ENCODE results near the gene BTBD9. TPM values are rescaled to one million over a fixed set of nuclear protein-coding genes. Genes with fewer than 3 reads are reported as not detected.

BTBD9 gene
- total and polyA plus RNA-seq, 2 donors (not counting 3 experiments of a cell fraction or from before 2014, with no cell fraction given) = 4.9 to 15.0 TPM

DNA sequence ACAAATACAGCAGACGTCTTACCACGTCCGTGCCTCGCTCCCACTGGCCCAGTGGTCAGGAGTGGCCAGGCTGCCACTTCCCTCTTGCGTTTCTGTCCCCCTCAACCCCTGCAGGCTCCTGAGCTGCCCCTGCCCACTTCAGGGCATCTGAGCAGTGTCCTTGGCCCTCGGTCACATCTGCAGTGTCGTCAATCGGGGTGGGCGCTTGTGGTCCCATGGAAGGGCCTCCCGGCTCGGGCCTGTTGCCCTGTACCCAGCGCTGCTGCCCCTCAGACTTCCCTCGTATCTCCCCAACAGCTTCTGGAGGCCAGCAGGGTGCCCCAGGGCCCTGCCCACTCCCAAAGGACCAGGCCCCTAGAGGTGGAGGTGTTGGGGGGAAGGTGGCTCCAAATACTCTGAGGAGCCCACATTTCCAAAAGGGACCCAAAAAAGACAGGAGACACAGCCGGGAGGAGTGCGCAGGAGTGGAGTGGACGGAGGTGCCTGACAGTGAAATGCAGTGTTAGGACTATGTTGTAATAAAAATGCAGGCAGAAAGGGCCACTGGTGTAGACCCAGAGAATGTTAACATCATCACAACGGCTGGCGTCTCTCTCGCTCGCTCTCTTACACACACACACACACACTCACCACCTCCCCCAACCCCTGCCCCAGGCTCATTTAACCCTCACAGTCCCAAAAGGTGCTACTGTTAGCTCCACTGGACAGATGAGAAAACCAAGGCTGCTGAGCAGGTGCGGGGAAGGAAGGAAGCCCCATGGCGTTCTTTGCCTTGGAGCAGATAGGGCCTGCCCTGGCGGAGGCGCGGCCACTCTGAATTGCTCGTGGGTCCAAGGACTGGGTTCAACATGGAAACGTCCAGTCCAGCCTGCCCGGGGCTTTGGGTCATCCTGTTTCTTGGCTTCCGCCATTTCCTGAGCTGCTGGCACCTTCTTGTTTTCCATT is 476.3 kb downstream of the BTBD9 start:
- Histone ChIP-seq H3K79me2 (ENCODE audit: control insufficient read depth, insufficient read depth, low read length) (no peaks in the 10 kb centered on the region), H3K27ac (ENCODE audit: insufficient read depth, low read depth, low read length) (no peak overlapping the region), H3K4me1 (ENCODE audit: control insufficient read depth, extremely low read depth, insufficient read depth, low read length) (no peaks in the 10 kb centered on the region), H3K36me3 (ENCODE audit: control insufficient read depth in 2 of 2, extremely low read depth in 1 of 2, insufficient read depth in 2 of 2, low read length in 2 of 2) (no peaks in the 10 kb centered on the region), H3K9me1 (replicated peaks; ENCODE audit: control insufficient read depth, extremely low read depth, insufficient read depth, low read length) (no peaks in the 10 kb centered on the region), H3K4me3 (replicated peaks in 1 of 3; ENCODE audit: insufficient read depth in 1 of 3, low read depth in 1 of 3, low read length in 3 of 3) (no peak overlapping the region), H3K9ac (replicated peaks; ENCODE audit: extremely low read depth, insufficient read depth, low read length) (no peak overlapping the region), H3K27me3 (ENCODE audit: control insufficient read depth in 2 of 2, insufficient read depth in 2 of 2, low read length in 2 of 2) (no peaks in the 10 kb centered on the region), H3K9me3 (replicated peaks; ENCODE audit: control insufficient read depth, insufficient read depth, low read length) (no peaks in the 10 kb centered on the region), H4K20me1 (replicated peaks; ENCODE audit: control insufficient read depth, extremely low read depth, insufficient read depth, low read length) (no peaks in the 10 kb centered on the region), H2AFZ (ENCODE audit: low read depth, low read length) (no peak overlapping the region), H3K4me2 (ENCODE audit: insufficient read depth, low read length) (no peak overlapping the region)
- no peak for FAIRE-seq
- no peak for DNase-seq (ENCODE audit: low read depth, low spot score)
- intact Hi-C loops (cut with micrococcal nuclease) (no loop called here), dilution Hi-C loops (cut with MboI; ENCODE audit: extremely low pct_ligation_motif_present, low sequenced_read_pairs) (no loop called here)
- no peak for TF ChIP-seq MYC (IDR thresholded peaks at IDR 0.05; ENCODE audit: low read depth, low read length)
- TF ChIP-seq, protein P1, sequence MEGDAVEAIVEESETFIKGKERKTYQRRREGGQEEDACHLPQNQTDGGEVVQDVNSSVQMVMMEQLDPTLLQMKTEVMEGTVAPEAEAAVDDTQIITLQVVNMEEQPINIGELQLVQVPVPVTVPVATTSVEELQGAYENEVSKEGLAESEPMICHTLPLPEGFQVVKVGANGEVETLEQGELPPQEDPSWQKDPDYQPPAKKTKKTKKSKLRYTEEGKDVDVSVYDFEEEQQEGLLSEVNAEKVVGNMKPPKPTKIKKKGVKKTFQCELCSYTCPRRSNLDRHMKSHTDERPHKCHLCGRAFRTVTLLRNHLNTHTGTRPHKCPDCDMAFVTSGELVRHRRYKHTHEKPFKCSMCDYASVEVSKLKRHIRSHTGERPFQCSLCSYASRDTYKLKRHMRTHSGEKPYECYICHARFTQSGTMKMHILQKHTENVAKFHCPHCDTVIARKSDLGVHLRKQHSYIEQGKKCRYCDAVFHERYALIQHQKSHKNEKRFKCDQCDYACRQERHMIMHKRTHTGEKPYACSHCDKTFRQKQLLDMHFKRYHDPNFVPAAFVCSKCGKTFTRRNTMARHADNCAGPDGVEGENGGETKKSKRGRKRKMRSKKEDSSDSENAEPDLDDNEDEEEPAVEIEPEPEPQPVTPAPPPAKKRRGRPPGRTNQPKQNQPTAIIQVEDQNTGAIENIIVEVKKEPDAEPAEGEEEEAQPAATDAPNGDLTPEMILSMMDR (IDR thresholded peaks at IDR 0.05; ENCODE audit: extremely low read depth in 1 of 2, insufficient read depth in 1 of 2, low read depth in 1 of 2, low read length in 2 of 2) = no peak
- TF ChIP-seq JUN (IDR thresholded peaks at IDR 0.05; ENCODE audit: borderline replicate concordance, insufficient read depth, insufficient read length, low read depth) = no peak
- no peak for TF ChIP-seq GATA2 (IDR thresholded peaks at IDR 0.05; ENCODE audit: insufficient read depth, insufficient read length, low read depth, low read length)
- TF ChIP-seq POLR2A (IDR thresholded peaks at IDR 0.05; ENCODE audit: low read depth, low read length) = no peak
- no peak for TF ChIP-seq MAX (IDR thresholded peaks at IDR 0.05; ENCODE audit: insufficient read depth, insufficient read length)
- TF ChIP-seq FOS (IDR thresholded peaks at IDR 0.05; ENCODE audit: borderline replicate concordance, insufficient read depth, low read length) = no peak
- no peak for TF ChIP-seq POLR2AphosphoS5 (IDR thresholded peaks at IDR 0.05; ENCODE audit: insufficient read depth, low read depth, low read length)
- no peak for TF ChIP-seq EZH2 (IDR thresholded peaks at IDR 0.05; ENCODE audit: borderline replicate concordance, low read depth, low read length, severe bottlenecking)
- CTCF ChIA-PET = interaction anchor here (1.4 kb wide), 1 partner anchor 9 kb away, joined by 3 read pairs; no protein-coding TSS in a partner anchor
- POLR2A ChIA-PET = no interaction called here
- no TSS peak for BruUV-seq (replicated peaks)

Data from endothelial cell of umbilical vein (primary cell).